Prostate gland (tissue), 2 donors: ENCODE measurements around the gene AAMDC.

Experiments used
- CTCF ChIP-seq, 4 experiments: fragments of 200-600 bp in 2 of 4; fragments of 450-650 bp in 2 of 4; sonication (generic) in 2 of 4; IDR thresholded peaks; 1 replicate in 3 of 4; 2 replicates in 1 of 4; pipeline ENCODE4 v1.5.1; 2016 to 2019; ENCODE audit warnings: antibody characterized with exemption in 4 of 4, mild to moderate bottlenecking in 2 of 4, moderate library complexity in 2 of 4
- POLR2A ChIP-seq: fragments of 450-650 bp; IDR thresholded peaks from one replicate; pipeline ENCODE4 v1.6.1; 2016; ENCODE audit warnings: antibody characterized with exemption, mild to moderate bottlenecking

GRCh38 chr11:77815459-77815858, 5.5 kb upstream of the AAMDC start:
- TF ChIP-seq CTCF (IDR thresholded peaks at IDR 0.05): no peak
- TF ChIP-seq POLR2A: no peak
